Measurements from ENCODE around the gene COG1.

- TF ChIP-seq CTCF (IDR thresholded peaks at IDR 0.05; ENCODE audit: low read length) (no peak), EZH2 (IDR thresholded peaks at IDR 0.05; ENCODE audit: borderline replicate concordance, low read length) (no peak)
Measured at GRCh38 chr17:73232587-73233373, 39.9 kb downstream of the COG1 start.

Data from OCI-LY1 (cell line).